VCaP (cell line): Measurements from ENCODE around the gene CDX2.

ENCODE experiments used
- H3K27ac ChIP-seq: fragments of 450-650 bp; 2 replicates; pipeline ENCODE4 v1.5.1; 2017
- TF ChIP-seq, protein P1 (sequence below): fragments of 450-650 bp; conservative IDR thresholded peaks from 2 replicates; pipeline ENCODE4 v1.5.1; 2017; ENCODE audit warnings: mild to moderate bottlenecking, moderate library complexity

Gene CDX2

DNA sequence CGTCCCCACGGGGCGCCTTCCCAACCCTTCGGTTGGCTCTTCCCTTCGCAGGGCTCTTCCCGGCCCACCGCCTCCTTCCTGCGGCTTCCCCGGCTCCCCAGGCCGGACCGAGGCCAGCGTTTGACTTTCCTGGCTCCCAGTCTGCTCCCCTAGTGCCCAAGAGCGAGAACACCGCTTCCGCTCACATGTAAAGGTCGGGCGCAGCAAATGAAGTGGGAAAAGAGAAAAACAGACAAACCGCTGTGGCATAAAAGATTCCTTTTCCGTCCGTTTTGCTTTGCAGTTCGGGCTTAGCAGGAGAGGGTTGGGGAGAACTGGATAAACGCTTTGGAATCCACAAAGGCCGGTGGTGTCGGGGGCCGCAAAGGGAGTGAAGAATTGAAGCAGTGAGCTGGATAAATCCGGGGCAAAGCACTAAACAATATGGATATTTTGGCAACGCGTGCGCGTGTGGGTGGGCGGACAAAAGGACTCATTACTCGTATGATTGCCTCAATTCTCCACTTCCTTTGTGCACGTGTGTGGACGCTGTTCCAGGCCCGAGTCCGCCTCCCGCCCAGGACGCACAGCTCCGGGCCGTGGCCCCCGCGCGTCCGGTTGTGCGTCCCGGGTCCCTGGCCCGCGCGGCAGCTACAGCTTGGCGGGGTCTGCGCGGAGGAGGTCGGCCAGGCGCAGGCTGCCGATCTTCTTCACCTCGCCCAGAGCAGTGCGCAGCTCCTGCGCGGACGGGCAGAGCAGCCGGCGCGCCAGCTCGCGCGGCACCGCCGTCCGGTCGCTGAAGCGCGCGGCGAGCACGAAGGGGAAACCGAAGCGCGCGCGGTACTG, 8.6 kb upstream of the CDX2 start:
- TF ChIP-seq, protein P1, sequence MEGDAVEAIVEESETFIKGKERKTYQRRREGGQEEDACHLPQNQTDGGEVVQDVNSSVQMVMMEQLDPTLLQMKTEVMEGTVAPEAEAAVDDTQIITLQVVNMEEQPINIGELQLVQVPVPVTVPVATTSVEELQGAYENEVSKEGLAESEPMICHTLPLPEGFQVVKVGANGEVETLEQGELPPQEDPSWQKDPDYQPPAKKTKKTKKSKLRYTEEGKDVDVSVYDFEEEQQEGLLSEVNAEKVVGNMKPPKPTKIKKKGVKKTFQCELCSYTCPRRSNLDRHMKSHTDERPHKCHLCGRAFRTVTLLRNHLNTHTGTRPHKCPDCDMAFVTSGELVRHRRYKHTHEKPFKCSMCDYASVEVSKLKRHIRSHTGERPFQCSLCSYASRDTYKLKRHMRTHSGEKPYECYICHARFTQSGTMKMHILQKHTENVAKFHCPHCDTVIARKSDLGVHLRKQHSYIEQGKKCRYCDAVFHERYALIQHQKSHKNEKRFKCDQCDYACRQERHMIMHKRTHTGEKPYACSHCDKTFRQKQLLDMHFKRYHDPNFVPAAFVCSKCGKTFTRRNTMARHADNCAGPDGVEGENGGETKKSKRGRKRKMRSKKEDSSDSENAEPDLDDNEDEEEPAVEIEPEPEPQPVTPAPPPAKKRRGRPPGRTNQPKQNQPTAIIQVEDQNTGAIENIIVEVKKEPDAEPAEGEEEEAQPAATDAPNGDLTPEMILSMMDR, result no peak

DNA sequence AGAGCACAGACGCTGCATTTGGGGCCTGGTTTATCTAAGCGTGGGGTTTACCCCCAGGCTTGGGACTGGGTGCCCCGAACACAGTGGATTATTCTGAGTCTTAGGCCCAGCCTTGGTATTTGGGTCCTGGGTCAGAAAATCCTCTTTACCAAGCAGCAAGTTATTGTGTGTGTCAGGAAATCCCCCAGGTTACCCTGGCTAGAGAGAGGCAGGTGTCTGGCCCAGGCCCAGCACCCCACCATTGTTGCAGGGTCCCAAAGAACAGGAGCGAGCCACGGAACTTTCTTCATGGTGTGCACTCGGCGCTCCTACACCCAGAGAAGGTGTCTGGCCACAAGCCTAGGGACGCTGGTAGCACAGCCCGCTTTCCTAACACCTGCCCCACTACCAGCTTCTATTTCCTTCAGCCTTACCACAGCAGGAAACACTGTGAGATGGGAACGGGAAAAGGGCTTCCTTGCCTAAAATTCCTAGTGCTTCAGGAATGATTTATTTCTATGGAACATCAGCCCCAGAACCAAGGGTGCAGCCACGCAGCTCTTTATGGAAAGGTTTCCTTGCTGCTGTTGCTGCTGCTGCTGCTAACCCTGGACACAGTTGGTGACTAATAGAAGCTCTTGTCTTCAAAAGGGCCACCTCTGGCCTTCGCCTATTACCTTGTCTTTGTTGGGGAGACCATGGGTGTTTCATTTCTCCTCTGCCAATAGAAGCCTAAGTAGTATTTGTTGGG, 7.4 kb upstream of the CDX2 start:
- TF ChIP-seq, protein P1, result no peak
- no peak overlapping the region for H3K27ac ChIP-seq

More for the DNA sequence above, 8.6 kb upstream of the CDX2 start:
- no peak overlapping the region for H3K27ac ChIP-seq

DNA sequence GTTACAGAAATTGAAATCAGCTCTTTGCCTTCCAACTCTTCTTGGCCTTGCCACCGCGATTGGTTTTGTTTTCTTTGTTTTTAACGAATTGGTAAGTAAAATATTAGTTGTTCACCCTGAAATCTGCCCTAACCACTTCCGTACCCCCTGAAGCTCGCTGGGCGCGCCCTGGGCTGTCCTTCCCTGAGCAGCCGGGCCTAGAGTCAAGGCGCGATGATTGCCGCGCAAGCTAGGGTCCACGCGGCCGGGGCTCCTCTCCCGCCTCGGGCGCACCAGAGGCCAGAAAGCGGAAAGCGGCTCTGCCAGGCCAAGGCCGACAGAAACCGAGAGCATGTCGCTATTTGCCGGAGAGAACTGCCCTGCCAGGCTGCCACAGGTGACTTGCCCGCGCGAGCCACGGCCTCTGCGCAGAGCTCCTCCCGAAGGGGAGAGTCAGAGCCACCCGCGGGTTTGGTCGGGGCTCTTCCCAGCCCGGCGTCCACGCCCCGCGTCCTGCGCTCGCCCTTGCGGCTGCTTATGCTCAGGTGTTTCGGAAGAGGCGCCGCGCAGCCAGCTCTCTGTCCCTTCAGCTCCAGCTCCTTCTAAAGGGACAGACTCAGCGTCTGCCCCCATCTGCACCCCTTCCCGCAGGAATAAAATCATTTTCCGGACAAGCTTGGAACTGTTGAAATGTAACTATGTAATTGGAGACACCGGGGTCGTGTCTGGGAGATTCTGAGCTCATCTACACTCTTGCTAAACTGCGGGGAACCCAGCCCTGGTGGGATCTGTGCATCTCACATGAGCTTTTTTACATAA, 6.6 kb upstream of the CDX2 start:
- H3K27ac ChIP-seq, result no peak overlapping the region

DNA sequence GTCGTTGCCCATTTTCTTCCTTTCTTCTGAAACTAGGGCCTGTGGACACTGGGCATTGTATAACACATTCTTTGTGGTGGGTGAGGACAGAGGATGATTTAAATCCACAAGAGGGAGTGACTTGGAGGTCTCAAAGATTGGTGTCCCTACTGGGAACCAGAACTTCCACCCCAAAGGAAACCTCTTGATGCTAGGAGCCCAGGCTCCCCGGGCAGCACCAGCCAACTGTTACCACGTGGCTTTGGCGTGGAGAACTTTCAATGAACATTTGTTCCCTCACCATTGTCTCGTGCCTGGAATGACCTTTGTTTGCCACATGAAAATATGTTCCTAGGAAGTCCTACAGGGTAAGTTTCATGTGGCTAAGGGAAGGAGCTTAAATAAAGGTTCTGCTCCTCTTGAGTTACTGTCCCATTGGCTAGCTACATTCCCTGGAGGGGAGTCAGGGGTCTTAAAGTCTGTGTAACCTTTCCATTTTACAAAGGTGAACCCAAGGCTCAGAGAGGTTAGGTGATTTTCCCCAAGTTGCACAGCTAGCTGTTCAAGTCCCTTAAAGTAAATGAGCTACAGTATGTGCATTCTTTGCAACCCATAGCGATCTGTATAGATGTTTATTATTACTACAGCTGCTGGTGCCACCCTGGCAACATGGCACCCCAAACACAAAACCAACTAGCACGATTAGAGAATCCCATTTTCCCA, 5.0 kb upstream of the CDX2 start:
- H3K27ac ChIP-seq, result no peak overlapping the region
- TF ChIP-seq, protein P1, result no peak

More for the DNA sequence above, 6.6 kb upstream of the CDX2 start:
- TF ChIP-seq, protein P1, result no peak

DNA sequence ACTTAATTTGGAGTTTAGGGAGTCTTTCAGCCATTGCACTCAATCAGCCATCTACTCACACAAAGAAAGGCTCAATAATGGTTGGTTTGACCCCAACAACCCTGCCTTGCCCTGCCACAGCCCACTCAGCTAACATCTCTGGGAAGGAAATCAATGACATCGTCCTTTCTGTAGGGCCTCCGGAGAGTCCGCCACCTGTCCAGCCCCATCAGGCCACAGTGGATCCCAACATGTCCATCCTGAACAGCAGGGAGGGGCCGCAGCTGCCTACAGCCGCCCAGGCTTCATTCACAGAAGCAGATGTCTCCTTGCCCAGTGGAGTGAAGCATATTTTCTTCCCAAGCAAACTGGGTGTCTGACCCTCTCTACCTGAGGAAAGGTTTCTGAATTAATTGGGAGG, 4.2 kb upstream of the CDX2 start:
- H3K27ac ChIP-seq, result no peak overlapping the region
- TF ChIP-seq, protein P1, result no peak

DNA sequence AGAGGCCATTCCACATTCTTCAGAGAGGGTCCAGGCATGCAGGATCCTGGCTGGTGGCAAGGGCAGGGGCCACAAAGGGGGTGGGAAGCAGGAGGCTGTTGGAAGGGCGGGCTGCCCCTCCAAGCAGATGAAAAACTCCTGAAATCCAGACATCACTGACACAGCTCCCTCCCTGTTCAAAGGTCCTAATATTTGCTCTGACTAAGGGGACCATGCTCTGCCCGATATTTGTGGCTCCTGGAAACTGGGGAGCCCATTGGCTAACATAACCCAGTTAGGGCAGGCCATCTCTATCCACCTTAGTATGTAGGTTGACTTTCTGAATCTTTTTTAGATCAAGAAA, 3.3 kb upstream of the CDX2 start:
- TF ChIP-seq, protein P1, result no peak
- no peak overlapping the region for H3K27ac ChIP-seq
